Cardiac ventricle fibroblast (primary cell): Measurements from ENCODE around the gene HIGD2B. TPM values are rescaled to one million over a fixed set of nuclear protein-coding genes. Genes with fewer than 3 reads are reported as not detected.

Experiments
- total RNA-seq: library from RNA; depleted of rRNA; stranded (reverse); fragments of >200 nt; gene quantifications from 2 replicates; pipeline ENCODE4 v1.2.3, GENCODE V29; 2015

The HIGD2B gene
- total RNA-seq = not detected in 2 replicates

DNA sequence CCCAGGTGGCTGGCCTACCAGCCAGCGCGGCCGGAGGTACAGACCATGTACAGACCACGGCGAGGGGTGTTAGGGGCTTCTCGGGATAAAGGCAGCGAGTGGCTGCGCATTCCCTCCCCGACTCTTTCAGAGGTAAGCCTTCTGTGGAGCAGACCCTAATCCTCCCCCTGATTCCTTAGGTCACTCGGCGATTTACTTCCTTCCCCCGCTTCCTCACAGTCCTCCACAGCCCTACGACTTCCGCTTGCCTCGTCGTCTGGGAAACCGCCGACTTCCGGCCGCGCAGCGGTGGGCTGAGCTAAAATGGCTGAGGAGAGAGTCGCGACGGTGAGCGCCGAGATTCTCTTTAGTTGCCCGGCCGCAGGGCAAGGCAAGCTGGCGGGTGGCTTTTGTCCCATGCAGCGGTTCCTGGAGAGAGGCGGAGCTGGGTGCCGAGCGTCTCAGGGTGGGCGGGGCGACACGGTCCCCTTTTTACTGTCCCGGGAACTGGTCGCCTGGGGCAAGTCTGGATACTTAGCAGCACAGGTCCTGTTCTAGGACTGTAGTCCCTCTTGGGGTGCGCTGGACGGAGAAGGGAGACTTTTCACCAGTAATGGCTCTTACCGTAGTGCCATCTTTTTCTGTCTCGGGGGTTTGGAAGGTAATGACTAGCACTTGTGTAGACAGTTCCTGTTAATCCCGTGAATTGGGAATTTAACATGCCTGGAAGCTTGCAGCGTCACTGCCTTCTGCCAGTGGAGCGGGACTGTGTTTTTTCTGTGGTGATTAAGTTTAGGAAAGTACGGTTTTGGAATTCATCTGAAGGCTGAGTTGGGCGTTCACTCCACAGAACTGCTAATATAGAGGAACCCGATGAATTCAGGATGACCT, at the start of gene HIGD2B, which contains the start of gene BBS4:
Gene HIGD2B, minus strand, starts transcription at position 258 of the 870 bp plus-strand sequence. CDS start 9,808 bp downstream, outside the sequence.
Gene BBS4, plus strand, starts transcription at position 283 of the 870 bp plus-strand sequence. Its CDS starts 21 bp downstream, at position 304.

GRCh38 chr15:72654397-72654796, 31.6 kb downstream of the HIGD2B start, which contains the start of gene GOLGA6B:
Gene GOLGA6B, plus strand, starts transcription at chr15:72654697. Its CDS starts 41 bp downstream, at chr15:72654738.

Other genes starting within 250 kb of the HIGD2B start
- 29.6 and 35.8 TPM in 2 replicates for gene ARIH1, start 211.9 kb downstream of the HIGD2B start, total RNA-seq
- gene GOLGA6B, start 31.5 kb downstream of the HIGD2B start, total RNA-seq = not detected in 2 replicates
- gene BBS4, start within 50 bp of the HIGD2B start, total RNA-seq = 8.2 and 14.5 TPM in 2 replicates
- gene ADPGK, start 97.6 kb upstream of the HIGD2B start, total RNA-seq = 40.5 and 46.7 TPM in 2 replicates